M059J (cell line): ENCODE data around the gene MYNN. TPM values are rescaled to one million over a fixed set of nuclear protein-coding genes. Genes with fewer than 3 reads are reported as not detected.
A peak's percentile ranks its signal among the peaks of the same experiment; 100 is the strongest.

ENCODE experiments used
- DNase-seq: peaks from one replicate; pipeline ENCODE4 v3.0.0-alpha.2; 2012; ENCODE audit warnings: low read depth
- total RNA-seq: library from RNA; depleted of rRNA; stranded (reverse); fragments of >200 nt; shearing (Covaris generic); gene quantifications from 2 replicates; pipeline ENCODE4 v1.2.3, GENCODE V29; 2014

MYNN gene
- total RNA-seq, 1 experiment from 2014 or later: 27.2 TPM

- DNase-seq: no peak
Measured at GRCh38 chr3:169777822-169778221, 4.6 kb downstream of the MYNN start.

- DNase-seq: no peak
Measured at GRCh38 chr3:169780742-169781141, 7.5 kb downstream of the MYNN start.

- DNase-seq: no peak
Measured at GRCh38 chr3:169781209-169781855, 8.1 kb downstream of the MYNN start.

GRCh38 chr3:169787120-169787519 lies 13.9 kb downstream of the MYNN start:
- no peak for DNase-seq

- DNase-seq: no peak
Measured at GRCh38 chr3:169787791-169788190, 14.6 kb downstream of the MYNN start.

GRCh38 chr3:169790219-169790618 lies 17.0 kb downstream of the MYNN start:
- no peak for DNase-seq

GRCh38 chr3:169790687-169791429 lies 17.7 kb downstream of the MYNN start:
- DNase-seq: peak; percentile 18

GRCh38 chr3:169792359-169792758 lies 19.2 kb downstream of the MYNN start:
- DNase-seq: no peak

- no peak for DNase-seq
Measured at GRCh38 chr3:169804681-169805080, 31.5 kb downstream of the MYNN start.

- DNase-seq: no peak
Measured at GRCh38 chr3:169809230-169809795, 36.1 kb downstream of the MYNN start.

- DNase-seq: peak; percentile 14
Measured at GRCh38 chr3:169811631-169812331, 38.6 kb downstream of the MYNN start.

- peak; percentile 81 for DNase-seq
Measured at GRCh38 chr3:169812332-169813235, 39.4 kb downstream of the MYNN start, which contains the start of the genes LRRC34 and LRRIQ4. TSS of gene LRRC34 (minus strand) at chr3:169812904. CDS start at chr3:169812548, 356 bp downstream. TSS of gene LRRIQ4 (plus strand) at chr3:169812870. CDS start at chr3:169821922, 9,052 bp downstream.

GRCh38 chr3:169813278-169813677 lies 40.1 kb downstream of the MYNN start:
- DNase-seq: no peak

GRCh38 chr3:169813757-169814517 lies 40.7 kb downstream of the MYNN start:
- DNase-seq: peak; percentile 77

- no peak for DNase-seq
Measured at GRCh38 chr3:169815590-169816150, 42.5 kb downstream of the MYNN start.

- peak; percentile 29 for DNase-seq
Measured at GRCh38 chr3:169818316-169818715, 45.1 kb downstream of the MYNN start.

- no peak for DNase-seq
Measured at GRCh38 chr3:169822091-169822490, 48.9 kb downstream of the MYNN start.

- no peak for DNase-seq
Measured at GRCh38 chr3:169822540-169822939, 49.3 kb downstream of the MYNN start.

- DNase-seq: no peak
Measured at GRCh38 chr3:169822983-169823382, 49.8 kb downstream of the MYNN start.

- DNase-seq: no peak
Measured at GRCh38 chr3:169825316-169825715, 52.1 kb downstream of the MYNN start.
